ENCODE results near the gene POLR1G.

Gene POLR1G, protein sequence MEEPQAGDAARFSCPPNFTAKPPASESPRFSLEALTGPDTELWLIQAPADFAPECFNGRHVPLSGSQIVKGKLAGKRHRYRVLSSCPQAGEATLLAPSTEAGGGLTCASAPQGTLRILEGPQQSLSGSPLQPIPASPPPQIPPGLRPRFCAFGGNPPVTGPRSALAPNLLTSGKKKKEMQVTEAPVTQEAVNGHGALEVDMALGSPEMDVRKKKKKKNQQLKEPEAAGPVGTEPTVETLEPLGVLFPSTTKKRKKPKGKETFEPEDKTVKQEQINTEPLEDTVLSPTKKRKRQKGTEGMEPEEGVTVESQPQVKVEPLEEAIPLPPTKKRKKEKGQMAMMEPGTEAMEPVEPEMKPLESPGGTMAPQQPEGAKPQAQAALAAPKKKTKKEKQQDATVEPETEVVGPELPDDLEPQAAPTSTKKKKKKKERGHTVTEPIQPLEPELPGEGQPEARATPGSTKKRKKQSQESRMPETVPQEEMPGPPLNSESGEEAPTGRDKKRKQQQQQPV

DNA sequence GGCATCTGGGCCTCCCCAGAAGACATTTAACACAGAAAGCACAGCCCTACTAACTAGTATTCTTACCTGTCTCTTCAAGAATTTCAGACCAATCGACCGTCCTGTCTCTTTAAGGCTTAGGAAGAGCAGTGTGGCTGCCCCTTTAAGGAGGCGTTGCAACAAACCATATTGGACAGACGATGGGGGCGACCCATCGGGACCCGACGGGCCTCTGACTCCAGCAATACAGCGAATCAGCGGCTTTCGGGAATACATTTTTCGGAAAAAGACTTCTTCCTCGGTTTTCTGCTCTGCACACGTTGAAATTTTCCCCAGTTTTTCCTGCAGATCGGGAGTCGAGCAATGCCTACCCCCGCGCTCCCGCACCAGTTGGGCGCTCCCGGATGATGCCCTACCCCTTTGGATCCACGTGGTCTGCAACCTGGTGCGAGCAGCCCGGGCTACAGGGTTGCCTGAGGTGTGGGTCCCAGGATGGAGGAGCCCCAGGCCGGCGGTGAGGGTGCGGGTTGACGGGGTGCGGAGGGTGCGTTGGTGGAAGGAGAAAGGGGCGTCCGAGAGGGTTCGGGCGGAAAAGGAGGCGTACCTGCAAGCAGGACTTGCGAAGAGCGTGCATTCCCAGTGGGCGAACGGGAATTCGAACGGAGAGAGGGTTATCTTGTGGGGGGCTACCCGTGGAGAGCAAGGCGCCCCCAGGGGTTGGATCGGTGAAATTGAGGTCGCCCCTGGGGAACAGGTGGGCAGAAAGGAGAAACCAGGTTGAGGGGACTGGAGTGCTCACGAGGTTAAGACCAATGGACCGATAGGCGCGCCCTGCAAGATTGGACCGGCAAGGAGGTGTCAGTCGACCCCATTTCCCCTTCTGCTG, at the start of gene POLR1G:
Gene POLR1G, plus strand, starts transcription at position 419 of the 865 bp plus-strand sequence. Its CDS starts 53 bp downstream, at position 472.
- DNase-seq = peak; percentile 47 to 70 (median 56)

DNA sequence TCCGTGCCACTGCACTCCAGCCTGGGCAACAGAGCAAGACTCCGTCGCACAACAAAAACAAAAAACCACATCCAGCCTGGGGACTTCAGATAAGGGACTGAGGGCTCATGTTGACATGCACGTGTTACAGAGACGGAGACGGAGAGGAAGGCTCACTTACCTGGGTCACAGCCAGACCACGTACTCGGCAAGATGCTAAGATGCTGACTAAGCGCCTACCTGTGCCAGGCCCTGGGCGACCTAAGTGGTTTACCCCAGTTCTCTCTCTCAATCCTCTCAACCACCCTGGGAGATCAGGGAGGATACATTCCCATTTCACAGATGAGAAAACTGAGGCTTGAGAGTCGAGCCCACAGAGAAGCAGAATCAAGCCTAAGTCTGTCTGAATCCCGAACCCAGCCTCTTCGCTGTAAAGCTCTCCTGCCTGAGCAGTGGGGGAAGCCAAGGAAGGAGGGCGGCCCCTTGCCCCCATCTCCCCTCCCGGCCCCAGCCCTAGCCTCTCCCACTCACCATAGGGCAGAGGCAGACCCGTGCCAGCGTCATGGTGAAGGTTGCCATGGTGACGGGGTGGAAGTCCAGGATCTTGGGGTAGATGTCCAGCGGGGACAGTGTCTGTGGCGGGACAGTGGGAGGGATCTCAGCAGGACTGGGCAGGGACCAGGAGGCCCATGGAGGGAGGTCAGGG, 49.5 kb upstream of the POLR1G start:
- no peak for DNase-seq

DNA sequence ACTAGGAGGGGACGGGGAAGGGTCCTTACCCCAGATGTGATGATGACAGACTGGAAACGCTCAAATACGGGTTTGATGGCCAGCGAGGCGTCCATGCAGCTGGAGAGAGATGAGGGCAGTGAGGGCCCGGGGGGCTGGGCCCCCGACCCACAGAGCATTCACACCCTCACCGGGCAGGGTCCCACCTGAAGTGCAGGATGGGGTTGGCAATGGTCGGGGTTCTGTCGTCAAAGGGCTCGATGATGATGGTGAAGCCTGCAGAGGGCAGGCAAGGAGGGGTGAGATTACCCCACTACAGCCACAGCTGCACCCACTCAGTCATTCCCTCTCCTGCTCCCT, 49.0 kb upstream of the POLR1G start:
- DNase-seq = no peak

DNA sequence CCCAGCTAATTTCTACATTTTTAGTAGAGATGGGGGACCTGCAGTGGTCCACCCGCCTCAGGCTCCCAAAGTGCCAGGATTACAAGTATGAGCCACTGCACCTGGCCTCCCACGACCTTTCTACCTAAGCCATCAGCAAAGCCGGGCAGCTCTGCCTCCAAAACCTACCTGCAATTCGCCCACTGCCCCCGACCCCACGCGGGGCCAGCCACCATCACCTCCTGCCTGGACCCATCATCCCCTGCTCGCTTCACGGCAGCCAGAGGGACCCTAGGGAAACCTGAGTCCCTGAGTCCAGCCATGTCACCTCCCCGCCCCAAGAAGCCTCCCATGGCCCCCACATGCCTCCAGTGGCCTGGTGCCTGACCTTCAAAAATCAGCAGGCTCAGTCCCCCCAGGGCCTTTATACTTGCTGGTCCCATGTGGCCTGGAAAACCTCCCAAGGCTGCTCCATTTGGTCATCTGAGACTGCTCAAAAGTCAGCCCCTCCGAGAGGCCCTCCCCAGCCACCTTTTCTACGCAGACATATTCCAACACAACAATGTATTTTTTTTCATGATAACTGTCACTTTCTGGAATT, 48.1 kb upstream of the POLR1G start:
- no peak for DNase-seq

DNA sequence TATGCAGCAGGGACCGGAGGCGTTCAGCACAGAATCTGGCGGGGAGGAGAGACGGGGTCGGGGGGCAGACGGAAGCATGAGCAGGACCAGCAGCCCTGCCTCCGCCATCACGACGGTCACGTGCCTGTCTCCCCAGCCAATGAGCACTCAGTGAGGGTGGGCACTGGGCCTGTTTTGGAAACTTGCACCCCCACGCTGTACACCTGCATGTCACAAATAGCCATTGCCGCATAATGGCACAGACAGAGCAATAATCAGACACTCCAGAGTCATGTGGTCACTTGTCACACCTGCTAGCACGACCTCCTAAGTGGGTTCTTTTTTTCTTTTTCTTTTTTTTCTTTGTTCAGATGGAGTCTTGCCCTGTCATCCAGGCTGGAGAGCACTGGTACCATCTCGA, 44.8 kb upstream of the POLR1G start:
- DNase-seq = no peak

DNA sequence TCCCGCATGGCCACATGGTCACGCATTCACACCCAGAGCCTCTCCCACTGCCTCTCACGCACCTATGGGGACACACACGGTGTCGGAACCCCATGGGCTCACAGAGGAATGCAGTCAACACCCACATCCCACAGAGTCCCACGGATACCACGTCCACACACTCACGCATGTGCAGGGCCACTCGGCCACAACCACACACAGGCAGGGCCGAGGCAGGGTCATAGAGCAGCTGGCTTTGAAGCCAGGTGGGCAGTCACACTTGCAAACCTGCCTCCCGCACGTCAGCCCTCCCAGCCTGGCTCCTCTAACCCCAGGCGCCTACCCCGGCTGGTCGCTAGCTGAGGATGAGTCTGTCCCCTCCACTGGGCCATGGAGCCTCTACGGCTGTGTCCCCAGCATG, 44.2 kb upstream of the POLR1G start:
- DNase-seq = no peak

DNA sequence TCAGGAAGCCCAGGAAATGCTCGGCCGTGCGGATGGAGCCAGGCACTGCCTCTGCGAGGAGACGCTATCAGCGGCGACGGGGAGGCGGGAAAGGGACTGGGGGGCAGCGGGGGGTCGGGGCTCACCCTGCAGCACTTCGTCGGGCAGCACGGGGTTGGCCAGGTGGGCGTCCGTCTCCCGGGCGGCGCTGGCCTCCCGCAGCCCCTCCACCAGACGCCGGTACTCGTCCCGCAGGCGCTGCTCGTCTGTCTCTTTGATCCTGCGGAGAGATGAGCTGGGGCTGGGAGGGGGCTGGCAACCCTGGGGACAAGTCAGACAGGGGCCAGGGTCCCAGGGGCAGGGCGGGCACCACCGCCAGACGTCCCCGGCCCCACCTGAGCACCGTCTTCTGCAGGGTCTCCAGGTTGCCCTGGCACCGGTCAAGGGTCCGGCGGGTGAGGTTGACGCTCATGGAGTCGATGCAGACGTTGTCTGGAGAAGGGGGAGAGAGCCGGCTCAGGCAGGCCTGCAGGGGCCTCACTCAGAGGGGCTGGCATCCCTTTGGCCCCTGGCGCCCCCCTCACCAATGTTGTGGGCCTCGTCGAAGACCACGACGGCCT, 42.5 kb upstream of the POLR1G start:
- DNase-seq = no peak

DNA sequence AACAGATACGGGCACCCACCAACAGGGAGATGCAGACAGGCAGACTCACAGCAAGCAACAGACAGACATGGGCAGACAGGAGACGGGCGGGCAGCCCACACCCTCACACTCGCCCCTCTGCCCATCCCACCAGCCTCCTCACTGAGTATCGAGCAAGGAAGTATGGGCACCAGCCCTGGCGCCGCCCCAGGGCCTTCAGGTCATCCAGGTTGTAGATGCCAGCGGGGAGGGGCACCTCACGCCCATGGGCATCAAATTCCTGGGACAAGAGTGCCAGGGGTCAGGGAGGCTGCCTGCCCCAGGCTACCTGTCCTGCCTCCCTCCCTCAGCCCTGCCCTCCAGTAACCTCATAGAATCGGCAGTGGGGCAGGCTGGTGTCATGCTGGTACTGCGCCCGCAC, 41.7 kb upstream of the POLR1G start:
- no peak for DNase-seq

DNA sequence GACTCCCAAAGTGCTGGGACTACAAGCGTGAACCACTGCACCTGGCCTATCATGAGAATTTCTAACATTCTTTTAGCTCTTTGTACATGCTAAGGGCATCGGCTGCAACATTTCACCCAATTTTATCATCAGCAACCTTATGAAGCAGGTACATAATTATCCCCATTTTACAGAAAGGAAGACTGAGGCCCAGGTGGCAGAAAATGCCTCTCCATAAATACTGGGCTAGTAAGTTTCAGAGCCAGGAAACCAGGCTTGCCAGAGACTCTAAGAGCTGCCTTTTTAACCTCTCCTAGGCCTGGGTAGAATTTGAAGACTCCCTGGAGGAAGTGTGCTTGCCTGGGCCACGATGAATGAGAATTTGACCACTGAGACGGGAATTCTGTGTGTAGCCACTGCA, 38.3 kb upstream of the POLR1G start:
- no peak for DNase-seq

DNA sequence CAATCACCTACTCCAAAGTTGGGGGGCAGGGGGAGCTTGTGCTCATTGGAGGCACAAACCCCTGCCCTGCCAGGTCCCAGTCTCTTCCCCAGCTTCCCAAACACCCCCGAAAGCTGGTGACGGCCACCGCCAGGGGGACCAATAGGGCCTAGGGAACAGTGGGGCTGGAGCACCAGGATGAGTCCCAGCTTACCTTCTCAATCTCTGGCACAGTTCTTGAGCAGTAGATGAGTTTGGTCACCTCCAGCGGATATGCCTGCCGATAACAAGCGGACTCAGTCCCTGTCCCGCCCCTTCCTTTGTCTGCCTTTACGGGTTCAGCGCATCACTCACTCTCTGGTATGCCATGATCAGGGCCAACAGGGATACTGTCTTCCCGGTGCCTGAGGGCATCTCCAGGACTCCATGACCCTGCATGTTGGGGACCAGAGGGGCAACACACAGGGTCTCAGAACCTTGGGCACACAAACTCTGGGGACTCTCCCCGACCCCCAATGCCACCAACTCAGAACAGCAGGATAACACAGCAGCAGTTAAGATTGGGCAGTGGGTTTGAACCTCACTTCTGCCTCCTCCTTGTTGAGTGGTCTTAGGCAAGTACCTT, 37.6 kb upstream of the POLR1G start:
- no peak for DNase-seq

DNA sequence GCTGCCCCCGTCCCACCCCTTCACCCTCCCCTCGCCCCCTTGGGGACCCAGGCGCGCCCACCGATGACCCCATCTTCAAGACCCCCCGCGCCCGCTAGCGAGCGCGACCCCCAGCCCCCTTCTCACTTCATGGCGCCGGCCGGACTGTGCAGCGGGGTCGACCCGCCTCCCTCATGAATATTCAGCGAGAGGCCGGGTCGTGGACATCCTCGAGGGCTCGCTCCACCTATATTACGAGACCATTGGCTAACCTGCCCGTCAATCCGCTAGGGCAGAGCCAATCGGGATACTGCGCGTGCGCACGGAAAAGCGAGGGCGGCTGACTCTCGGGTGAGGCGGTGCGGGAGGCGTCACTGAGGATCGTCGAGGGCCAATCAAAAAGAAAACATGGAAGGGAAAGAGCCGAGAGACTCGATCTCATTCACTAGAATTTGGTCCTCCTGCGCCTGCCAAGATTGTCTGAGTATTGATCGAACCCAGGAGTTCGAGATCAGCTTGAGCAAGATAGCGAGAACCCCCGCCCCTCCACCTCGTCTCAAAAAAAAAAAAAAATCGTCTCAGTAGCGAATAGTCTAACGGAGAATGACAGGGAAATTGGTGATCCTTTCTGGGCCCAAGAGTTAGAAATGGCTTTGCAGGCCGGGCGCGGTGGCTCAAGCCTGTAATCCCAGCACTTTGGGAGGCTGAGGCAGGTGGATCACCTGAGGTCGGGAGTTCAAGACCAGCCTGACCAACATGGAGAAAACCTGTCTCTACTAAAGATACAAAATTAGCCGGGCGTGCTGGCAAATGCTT, 35.8 kb upstream of the POLR1G start, which contains the start of gene ERCC2:
Gene ERCC2, minus strand, starts transcription at position 164 of the 795 bp plus-strand sequence. Its CDS starts 33 bp downstream, at position 131.
- peak; percentile 97 to 98 (median 98) for DNase-seq

DNA sequence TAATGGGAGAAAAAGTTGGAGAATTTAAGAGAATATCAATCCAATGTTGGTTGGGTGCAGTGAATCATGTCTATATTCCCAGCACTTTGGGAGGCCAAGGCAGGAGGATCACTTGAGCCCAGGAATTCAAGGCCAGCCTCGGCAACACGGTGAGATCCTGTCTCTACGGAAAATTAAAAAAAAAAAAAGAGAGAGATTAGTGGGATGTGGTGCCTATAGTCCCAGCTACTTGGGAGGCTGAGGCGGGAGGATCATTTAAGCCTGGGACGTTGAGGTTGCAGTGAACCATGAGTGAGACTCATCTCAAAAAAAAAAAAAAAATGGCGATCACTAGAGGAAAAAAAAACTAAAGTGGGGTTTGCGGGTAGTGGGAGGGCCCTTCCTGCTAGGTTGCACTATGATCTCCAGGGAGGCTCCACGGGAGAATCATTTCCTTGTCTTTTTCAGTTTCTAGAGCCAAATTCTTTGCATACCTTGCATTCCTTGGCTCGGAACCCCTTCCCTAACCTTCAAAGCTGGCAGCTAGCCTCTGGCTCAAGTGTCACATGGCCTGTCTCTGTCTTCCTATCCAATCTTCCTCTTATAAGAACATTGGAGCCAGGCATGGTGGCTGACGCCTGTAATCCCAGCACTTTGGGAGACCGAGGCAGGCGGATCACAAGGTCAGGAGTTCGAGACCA, 30.3 kb upstream of the POLR1G start:
- no peak for DNase-seq

DNA sequence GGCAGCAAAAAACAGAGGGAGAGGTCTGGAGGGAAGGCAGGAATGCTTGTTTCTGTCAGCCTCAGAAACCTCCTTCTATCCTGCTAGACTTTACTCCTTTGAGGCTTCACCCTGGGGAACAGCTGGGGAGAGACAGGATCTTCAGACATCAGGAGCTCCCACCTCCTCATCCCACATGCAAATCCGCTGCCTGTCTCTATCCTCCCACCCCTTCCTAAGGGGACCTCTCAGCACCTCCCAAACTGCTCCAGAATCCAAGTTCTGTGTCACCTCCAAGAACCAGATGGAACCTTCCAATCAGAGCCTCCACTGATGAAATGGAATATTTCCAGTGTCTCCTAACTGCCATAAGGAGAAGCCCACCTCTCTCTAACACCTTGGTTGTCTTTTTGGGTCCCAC, 26.3 kb upstream of the POLR1G start:
- DNase-seq = no peak

DNA sequence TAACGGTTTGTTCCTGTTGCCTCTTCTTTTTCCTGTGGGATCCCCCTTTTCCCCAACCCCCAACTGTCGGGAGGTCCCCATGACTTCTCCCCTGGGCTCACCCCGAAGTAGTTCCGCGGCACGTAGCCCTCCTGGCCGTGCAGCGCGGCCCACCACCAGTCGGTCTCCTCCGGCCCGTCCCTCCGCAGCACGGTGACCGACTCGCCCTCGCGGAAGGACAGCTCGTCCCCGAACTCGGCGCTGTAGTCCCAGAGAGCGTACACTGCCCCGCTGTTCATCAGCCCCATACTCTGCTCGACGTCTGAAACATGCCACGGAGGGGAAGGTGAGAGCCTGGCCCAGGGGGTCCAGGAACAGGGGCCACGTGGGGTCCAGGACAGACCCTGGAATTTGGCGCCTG, 24.0 kb upstream of the POLR1G start:
- DNase-seq = no peak

DNA sequence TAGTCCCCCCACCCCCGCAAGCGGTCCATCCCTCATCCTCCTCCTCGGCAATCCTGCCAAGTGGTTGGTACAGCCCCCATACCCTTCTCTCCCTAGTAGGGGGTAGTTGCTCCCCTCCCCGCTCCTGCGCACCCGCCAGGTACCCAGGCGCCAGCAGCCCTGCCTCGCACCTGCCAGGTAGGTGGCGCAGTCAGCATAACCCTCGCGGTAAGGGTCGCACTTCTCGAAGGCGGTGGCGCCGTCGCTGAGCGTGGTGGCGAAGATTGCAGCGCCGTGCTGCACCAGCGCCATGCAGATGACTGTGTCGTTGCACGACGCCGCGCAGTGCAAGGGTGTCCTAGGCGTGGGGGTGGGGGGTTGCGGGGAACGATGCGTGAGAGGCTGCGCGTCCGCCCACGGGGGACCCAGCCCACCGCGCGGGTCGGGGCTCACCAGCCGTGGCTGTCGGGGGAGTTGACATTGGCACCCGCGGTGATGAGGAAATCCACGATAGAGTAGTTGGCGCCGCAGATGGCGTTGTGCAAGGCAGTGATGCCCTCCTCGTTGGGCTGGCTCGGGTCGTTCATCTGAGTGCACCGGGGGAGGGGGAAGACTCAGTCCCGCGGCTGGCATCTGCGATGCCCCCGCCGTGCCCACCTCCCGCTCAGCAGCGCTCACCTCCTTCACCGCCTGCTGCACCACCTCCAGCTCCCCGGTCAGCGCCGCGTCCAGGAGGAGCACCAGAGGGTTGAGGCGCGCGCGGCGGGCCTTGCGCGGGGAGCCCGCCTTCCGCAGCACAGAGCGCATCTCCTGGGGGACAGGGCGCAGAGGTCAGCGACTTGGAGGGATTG, 20.8 kb upstream of the POLR1G start:
- no peak for DNase-seq

DNA sequence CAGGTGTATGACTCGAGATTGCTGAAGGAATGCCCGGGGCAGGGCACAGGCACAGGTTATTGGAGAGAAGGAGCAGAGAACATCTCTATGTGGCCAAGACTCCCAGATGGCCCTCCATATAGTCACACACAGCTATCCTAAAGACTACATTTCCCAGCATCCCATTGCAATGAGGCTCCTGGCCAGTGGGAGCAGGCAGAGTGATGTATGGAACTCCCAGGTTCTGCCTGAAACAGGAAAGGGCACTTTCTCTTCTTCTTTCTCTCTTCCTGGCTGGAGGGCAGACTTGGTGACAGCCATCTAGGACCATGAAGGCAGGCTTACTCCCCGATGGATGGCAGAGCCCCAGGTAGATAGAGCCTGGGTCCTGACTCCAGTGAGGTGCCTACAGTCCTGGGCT, 15.1 kb upstream of the POLR1G start:
- DNase-seq = no peak

DNA sequence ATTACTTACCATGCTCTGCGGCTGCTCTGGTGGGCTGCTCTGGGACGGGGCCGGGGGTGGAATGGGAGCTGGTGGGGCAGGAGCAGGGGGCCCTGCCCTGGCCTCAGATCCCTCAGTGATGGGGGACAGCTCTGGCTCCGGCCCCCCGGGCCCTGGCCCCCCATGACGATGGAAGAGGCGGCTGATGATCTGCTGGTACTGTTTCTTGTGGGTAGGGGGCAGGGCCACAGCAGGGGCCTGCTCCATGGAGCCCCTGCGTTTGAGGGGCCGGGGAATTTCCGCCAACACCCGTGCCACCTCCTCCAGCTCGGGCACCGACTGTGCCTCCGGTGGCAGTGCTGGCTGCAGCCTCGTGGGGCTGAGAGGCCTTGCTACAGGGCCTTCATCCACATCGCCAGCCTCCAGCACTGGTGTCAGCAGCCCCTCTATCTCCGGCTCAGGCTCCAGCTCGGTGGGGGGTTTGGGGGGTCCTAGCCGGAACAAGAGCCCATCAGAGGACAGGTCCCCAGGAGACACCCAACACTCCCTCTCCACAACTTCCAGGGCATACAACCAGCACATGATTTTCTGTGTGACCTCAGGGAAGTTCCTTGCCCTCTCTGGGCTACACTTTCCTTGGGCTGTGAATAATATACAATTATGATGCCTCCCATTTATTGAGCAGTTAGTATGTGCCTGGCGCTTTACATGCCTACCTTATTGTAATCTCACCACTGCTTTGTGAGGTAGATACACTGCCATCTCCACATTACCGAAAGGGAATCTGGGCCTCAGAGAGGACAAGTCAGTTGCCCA, 14.4 kb upstream of the POLR1G start:
- no peak for DNase-seq

DNA sequence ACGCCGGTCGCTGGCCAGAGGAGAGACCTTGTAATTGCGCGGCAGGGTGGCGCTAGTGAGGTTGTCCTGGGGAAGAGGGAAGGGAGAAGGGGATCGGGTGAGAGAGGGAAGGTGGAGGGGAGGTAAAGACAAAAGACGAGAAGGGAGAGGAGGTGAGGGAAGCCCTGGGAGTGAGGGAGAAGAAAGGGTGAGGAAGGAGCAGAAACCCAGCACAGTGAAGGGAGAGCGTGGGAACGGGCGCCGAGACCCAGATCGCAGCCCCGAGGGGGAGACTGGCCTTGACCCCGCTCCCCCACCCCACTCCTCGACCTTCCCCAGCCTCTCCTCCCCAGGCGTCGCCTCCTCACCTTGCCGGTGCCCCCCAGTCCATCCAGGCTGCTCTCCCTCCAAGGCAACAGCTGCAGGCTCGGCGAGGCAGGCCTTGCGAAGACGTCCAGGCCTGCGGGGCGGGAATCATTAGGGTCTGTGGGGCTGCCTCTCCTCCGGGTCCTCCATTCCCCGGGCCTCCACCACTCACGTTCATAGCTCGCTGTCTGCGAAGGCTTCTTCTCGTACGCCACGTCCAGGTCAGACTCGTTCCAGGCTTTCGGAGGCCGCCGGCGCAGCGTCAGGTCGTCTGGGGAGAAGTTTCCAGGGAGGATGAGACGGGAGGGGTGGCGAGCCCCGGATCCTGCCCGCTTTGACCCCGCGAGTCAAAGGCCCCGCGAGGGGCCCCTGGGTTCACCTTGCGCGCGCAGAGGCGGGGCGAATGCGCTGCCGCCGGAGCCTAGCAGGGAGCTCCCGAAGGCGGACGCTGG, 10.4 kb upstream of the POLR1G start:
- no peak for DNase-seq
